Neural progenitor cell (in vitro differentiated cells): ENCODE data around the gene SH3D21. TPM values are rescaled to one million over a fixed set of nuclear protein-coding genes. Genes with fewer than 3 reads are reported as not detected.
A peak's percentile ranks its signal among the peaks of the same experiment; 100 is the strongest.

Experiments used
- DNase-seq: peaks from one replicate; pipeline ENCODE4 v3.0.0-alpha.2; 2016; ENCODE audit warnings: low spot score
- H2AFZ ChIP-seq: fragments of 200-600 bp; sonication (generic); replicated peaks from 2 replicates; pipeline ENCODE4 v1.6.1; 2016; ENCODE audit warnings: antibody characterized with exemption
- H3F3A ChIP-seq: fragments of 200-600 bp; sonication (generic); 2 replicates; pipeline ENCODE4 v1.6.1; 2016; ENCODE audit warnings: antibody characterized with exemption, low read depth
- H3K27ac ChIP-seq: fragments of 200-600 bp; sonication (generic); 2 replicates; pipeline ENCODE4 v1.5.1; 2016; ENCODE audit warnings: mild to moderate bottlenecking
- H3K27me3 ChIP-seq: fragments of 200-600 bp; sonication (generic); 2 replicates; pipeline ENCODE4 v1.6.1; 2016; ENCODE audit warnings: mild to moderate bottlenecking, moderate library complexity
- H3K36me3 ChIP-seq: fragments of 200-600 bp; sonication (generic); 2 replicates; pipeline ENCODE4 v1.5.1; 2016
- H3K4me1 ChIP-seq: fragments of 200-600 bp; sonication (generic); 2 replicates; pipeline ENCODE4 v1.6.1; 2016; ENCODE audit warnings: mixed run types
- H3K4me2 ChIP-seq: fragments of 200-600 bp; sonication (generic); 2 replicates; pipeline ENCODE4 v1.6.1; 2016
- H3K4me3 ChIP-seq: fragments of 200-600 bp; sonication (generic); 2 replicates; pipeline ENCODE4 v1.5.1; 2016
- H3K79me2 ChIP-seq: fragments of 200-600 bp; sonication (generic); 2 replicates; pipeline ENCODE4 v1.6.1; 2016; ENCODE audit warnings: low read depth
- H3K9ac ChIP-seq: fragments of 200-600 bp; sonication (generic); 2 replicates; pipeline ENCODE4 v1.6.1; 2016
- H3K9me3 ChIP-seq: fragments of 200-600 bp; sonication (generic); 2 replicates; pipeline ENCODE4 v1.5.1; 2016; ENCODE audit warnings: low read depth
- H4K20me1 ChIP-seq: fragments of 200-600 bp; sonication (generic); 2 replicates; pipeline ENCODE4 v1.6.1; 2016; ENCODE audit warnings: low read depth
- H3K27ac Mint-ChIP-seq: 3 replicates; pipeline ENCODE4 v1.8.0; 2021; ENCODE audit warnings: mixed read lengths
- H3K27me3 Mint-ChIP-seq: 2 replicates; pipeline ENCODE4 v1.8.0; 2022; ENCODE audit warnings: low read depth, mild to moderate bottlenecking, inconsistent platforms, moderate library complexity, mixed read lengths; ENCODE audit not compliant: insufficient read depth
- H3K36me3 Mint-ChIP-seq: 3 replicates; pipeline ENCODE4 v1.8.0; 2021; ENCODE audit warnings: mixed read lengths
- H3K4me1 Mint-ChIP-seq: 3 replicates; pipeline ENCODE4 v1.8.0; 2021; ENCODE audit warnings: mixed read lengths
- H3K4me3 Mint-ChIP-seq: 3 replicates; pipeline ENCODE4 v1.8.0; 2021; ENCODE audit warnings: mild to moderate bottlenecking, moderate library complexity, mixed read lengths
- H3K9me3 Mint-ChIP-seq: 3 replicates; pipeline ENCODE4 v1.8.0; 2020; ENCODE audit warnings: mixed read lengths
- CTCF ChIP-seq: fragments of 200-600 bp; sonication (generic); IDR thresholded peaks from 2 replicates; pipeline ENCODE4 v1.5.1; 2017; ENCODE audit warnings: antibody characterized with exemption, mild to moderate bottlenecking
- EZH2 ChIP-seq: fragments of 200-600 bp; sonication (generic); IDR thresholded peaks from 2 replicates; pipeline ENCODE4 v1.6.1; 2017; ENCODE audit warnings: antibody characterized with exemption, mild to moderate bottlenecking, moderate library complexity
- EZH2phosphoT487 ChIP-seq: fragments of 200-600 bp; sonication (generic); IDR thresholded peaks from 2 replicates; pipeline ENCODE4 v1.6.1; 2017; ENCODE audit warnings: antibody characterized with exemption
- total RNA-seq: library from RNA; depleted of rRNA; stranded (reverse); fragments of >200 nt; gene quantifications from 2 replicates; pipeline ENCODE4 v1.2.3, GENCODE V29; 2015; ENCODE audit warnings: low replicate concordance

SH3D21 gene
- total RNA-seq, 1 donor from 2014 or later, result 6.1 TPM

- no peak for DNase-seq
- H3K4me3 Mint-ChIP-seq, result no peak overlapping the region
- H3K27me3 ChIP-seq, result no peaks in the 10 kb centered on the region
Measured at GRCh38 chr1:36346741-36347370, 40.7 kb downstream of the SH3D21 start.

GRCh38 chr1:36349241-36349671, 43.1 kb downstream of the SH3D21 start:
- no peak for DNase-seq
- H3K27ac ChIP-seq, result no peak overlapping the region
- TF ChIP-seq CTCF (no peak), EZH2 (no peak), EZH2phosphoT487 (no peak)
- no peak overlapping the region for H3K27ac Mint-ChIP-seq
- H3K27me3 ChIP-seq, result no peaks in the 10 kb centered on the region
- H3K4me1 ChIP-seq, result peaks cover 18% of the 10 kb centered on the region
- no peaks in the 10 kb centered on the region for H3K79me2 ChIP-seq
- peaks cover 2% of the 10 kb centered on the region for H3F3A ChIP-seq
- no peak overlapping the region for H2AFZ ChIP-seq
- H3K4me2 ChIP-seq, result no peak overlapping the region
- no peak overlapping the region for H3K4me3 Mint-ChIP-seq
- H3K36me3 ChIP-seq, result no peaks in the 10 kb centered on the region
- no peaks in the 10 kb centered on the region for H4K20me1 ChIP-seq
- no peaks in the 10 kb centered on the region for H3K9me3 ChIP-seq
- no peaks in the 10 kb centered on the region for H3K9me3 Mint-ChIP-seq
- peaks cover 25% of the 10 kb centered on the region for H3K4me1 Mint-ChIP-seq
- peaks cover 2% of the 10 kb centered on the region for H3K27me3 Mint-ChIP-seq
- H3K9ac ChIP-seq, result no peak overlapping the region
- H3K36me3 Mint-ChIP-seq, result peaks cover 21% of the 10 kb centered on the region
- H3K4me3 ChIP-seq, result no peak overlapping the region

More at GRCh38 chr1:36346741-36347370, 40.7 kb downstream of the SH3D21 start:
- Histone ChIP-seq H3K36me3 (no peaks in the 10 kb centered on the region), H4K20me1 (no peaks in the 10 kb centered on the region), H2AFZ (no peak overlapping the region), H3K4me3 (no peak overlapping the region), H3F3A (no peaks in the 10 kb centered on the region), H3K79me2 (no peaks in the 10 kb centered on the region), H3K9ac (no peak overlapping the region), H3K27ac (no peak overlapping the region), H3K4me1 (peaks cover 11% of the 10 kb centered on the region), H3K9me3 (no peaks in the 10 kb centered on the region), H3K4me2 (no peak overlapping the region)
- Mint-ChIP-seq H3K27ac (no peak overlapping the region), H3K36me3 (peaks cover 18% of the 10 kb centered on the region), H3K4me1 (peaks cover 15% of the 10 kb centered on the region), H3K9me3 (no peaks in the 10 kb centered on the region), H3K27me3 (peaks cover 2% of the 10 kb centered on the region)
- TF ChIP-seq EZH2phosphoT487, result no peak
- TF ChIP-seq EZH2, result no peak
- TF ChIP-seq CTCF, result no peak

- Histone ChIP-seq H3K36me3 (no peaks in the 10 kb centered on the region), H3K4me2 (no peak overlapping the region), H3K27ac (no peak overlapping the region)
Measured at GRCh38 chr1:36349839-36350238, 43.7 kb downstream of the SH3D21 start.

More at GRCh38 chr1:36349839-36350238, 43.7 kb downstream of the SH3D21 start:
- TF ChIP-seq EZH2phosphoT487 (no peak), CTCF (no peak), EZH2 (no peak)
- Histone ChIP-seq H3K9ac (no peak overlapping the region), H2AFZ (no peak overlapping the region), H3F3A (peaks cover 2% of the 10 kb centered on the region), H4K20me1 (no peaks in the 10 kb centered on the region), H3K4me1 (peaks cover 18% of the 10 kb centered on the region), H3K9me3 (no peaks in the 10 kb centered on the region), H3K27me3 (no peaks in the 10 kb centered on the region), H3K79me2 (no peaks in the 10 kb centered on the region), H3K4me3 (no peak overlapping the region)
- DNase-seq, result no peak
- Mint-ChIP-seq H3K4me3 (no peak overlapping the region), H3K27ac (peak overlapping the region; percentile 97), H3K9me3 (no peaks in the 10 kb centered on the region), H3K4me1 (peaks cover 25% of the 10 kb centered on the region), H3K36me3 (peaks cover 19% of the 10 kb centered on the region), H3K27me3 (peaks cover 2% of the 10 kb centered on the region)
